Caco-2 (cell line): ENCODE data around the gene PRTN3. TPM values are rescaled to one million over a fixed set of nuclear protein-coding genes. Genes with fewer than 3 reads are reported as not detected.
"Not testable (repeated sequence)": the region's sequence is repeated elsewhere in the genome, so short reads cannot be mapped to it uniquely, and the experiment has no call there.

Source experiments
- BruUV-seq: library from RNA; stranded (reverse); fragments of 400-500 nt; replicated peaks from 2 replicates; lab custom pipeline; 2021; lab: Mats Ljungman, UMichigan
- CTCF ChIA-PET: fragments of 300-600 bp; sonication (Branson Sonifier 250); formaldehyde crosslinking; loops from one replicate; lab custom pipeline; 2022; ENCODE audit warnings: antibody characterized with exemption; lab: Charles Lee
- POLR2A ChIA-PET: fragments of 300-600 bp; sonication (Branson Sonifier 250); formaldehyde crosslinking; loops from one replicate; lab custom pipeline; 2022; ENCODE audit warnings: antibody characterized with exemption; lab: Charles Lee
- DNase-seq, 2 experiments: peaks; one replicate each; pipeline versions ENCODE4 v3.0.0 to v3.0.0-alpha.2; 2020 to 2022
- H3K27me3 ChIP-seq: replicated peaks from 2 replicates; pipeline ENCODE4 v1.6.0; 2011; ENCODE audit warnings: low read length; ENCODE audit not compliant: control insufficient read depth, insufficient read depth
- H3K36me3 ChIP-seq: 2 replicates; pipeline ENCODE4 v1.5.1; 2011; ENCODE audit warnings: low read length; ENCODE audit not compliant: control insufficient read depth, insufficient read depth
- H3K4me1 ChIP-seq: fragments of 250-450 bp; sonication (Bioruptor Pico); 2 replicates; pipeline ENCODE4 v1.5.1; 2020; ENCODE audit warnings: mild to moderate bottlenecking
- H3K4me3 ChIP-seq: 2 replicates; pipeline ENCODE4 v1.5.1; 2011; ENCODE audit warnings: low read depth, mild to moderate bottlenecking, control low read depth, low read length
- H3K9me3 ChIP-seq: fragments of 250-450 bp; sonication (Bioruptor Pico); 2 replicates; pipeline ENCODE4 v1.5.1; 2020; ENCODE audit warnings: mild to moderate bottlenecking, moderate library complexity
- H3K27ac Mint-ChIP-seq: one replicate; pipeline ENCODE4 v1.8.0; 2022; ENCODE audit warnings: mixed read lengths; ENCODE audit not compliant: unreplicated experiment
- H3K27me3 Mint-ChIP-seq: one replicate; pipeline ENCODE4 v1.8.0; 2022; ENCODE audit warnings: mixed read lengths; ENCODE audit not compliant: insufficient read depth, unreplicated experiment
- H3K36me3 Mint-ChIP-seq: one replicate; pipeline ENCODE4 v1.8.0; 2022; ENCODE audit warnings: mild to moderate bottlenecking, mixed read lengths; ENCODE audit not compliant: insufficient read depth, unreplicated experiment
- H3K4me1 Mint-ChIP-seq: one replicate; pipeline ENCODE4 v1.8.0; 2022; ENCODE audit warnings: low read depth, mixed read lengths; ENCODE audit not compliant: unreplicated experiment
- H3K4me3 Mint-ChIP-seq: one replicate; pipeline ENCODE4 v1.8.0; 2022; ENCODE audit warnings: mild to moderate bottlenecking, moderate library complexity, mixed read lengths; ENCODE audit not compliant: unreplicated experiment
- H3K9me3 Mint-ChIP-seq: one replicate; pipeline ENCODE4 v1.8.0; 2022; ENCODE audit warnings: mixed read lengths; ENCODE audit not compliant: unreplicated experiment
- CTCF ChIP-seq, 2 experiments: fragments of 200-600 bp in 1 of 2; IDR thresholded peaks; 1 replicate in 1 of 2; 2 replicates in 1 of 2; pipeline versions ENCODE4 v1.5.1 to v1.8.0; 2011 to 2022; ENCODE audit warnings: antibody characterized with exemption in 1 of 2, control low read depth in 1 of 2, inconsistent platforms in 1 of 2, low read depth in 1 of 2, low read length in 1 of 2, mild to moderate bottlenecking in 1 of 2, moderate library complexity in 1 of 2; ENCODE audit not compliant: insufficient read depth in 1 of 2, severe bottlenecking in 1 of 2, unreplicated experiment in 1 of 2
- intact Hi-C: fragments of 100-400 bp; cut with micrococcal nuclease; formaldehyde crosslinking; loops from one replicate; pipeline ENCODE4 v1.10.0; 2022; ENCODE audit not compliant: unreplicated experiment
- total RNA-seq: library from RNA; stranded (reverse); gene quantifications from 2 replicates; pipeline ENCODE4 v1.2.3, GENCODE V29; 2022

The PRTN3 gene
- total RNA-seq, 1 experiment from 2014 or later: 0.29 TPM

- ChIA-PET CTCF (no interaction called here), POLR2A (no interaction called here)
- no peaks in the 10 kb centered on the region for H3K27me3 ChIP-seq
- no peak for TF ChIP-seq CTCF (IDR thresholded peaks at IDR 0.05; ENCODE audit: insufficient read depth in 1 of 2, low read depth in 1 of 2, low read length in 1 of 2, severe bottlenecking in 1 of 2, unreplicated experiment in 1 of 2)
- DNase-seq: no peak
- no peaks in the 10 kb centered on the region for H3K36me3 ChIP-seq
- intact Hi-C loops: no loop called here
- BruUV-seq: no TSS peak
- peaks cover 7% of the 10 kb centered on the region for H3K27me3 Mint-ChIP-seq
- H3K9me3 Mint-ChIP-seq: peaks cover 8% of the 10 kb centered on the region
- H3K4me1 Mint-ChIP-seq: no peaks in the 10 kb centered on the region
- H3K4me3 Mint-ChIP-seq: no peak overlapping the region
- no peak overlapping the region for H3K27ac Mint-ChIP-seq
- H3K9me3 ChIP-seq: no peaks in the 10 kb centered on the region
- H3K4me3 ChIP-seq: no peak overlapping the region
- H3K4me1 ChIP-seq: no peaks in the 10 kb centered on the region
- peaks cover 13% of the 10 kb centered on the region for H3K36me3 Mint-ChIP-seq
Measured at GRCh38 chr19:845707-846521, 5.1 kb downstream of the PRTN3 start.

- Mint-ChIP-seq H3K9me3 (no peaks in the 10 kb centered on the region), H3K27me3 (peaks cover 4% of the 10 kb centered on the region)
- POLR2A ChIA-PET: no interaction called here
Measured at GRCh38 chr19:848386-848921, 7.7 kb downstream of the PRTN3 start.

GRCh38 chr19:849195-849594, 8.4 kb downstream of the PRTN3 start:
- DNase-seq, intact Hi-C loops, H3K9me3 ChIP-seq, BruUV-seq, H3K36me3 ChIP-seq, H3K27me3 ChIP-seq, POLR2A ChIA-PET, H3K4me1 ChIP-seq, H3K36me3 Mint-ChIP-seq, H3K27me3 Mint-ChIP-seq, H3K27ac Mint-ChIP-seq, H3K4me3 ChIP-seq, H3K4me3 Mint-ChIP-seq, H3K4me1 Mint-ChIP-seq, H3K9me3 Mint-ChIP-seq: not testable (repeated sequence)
- CTCF ChIA-PET: interaction anchor here (1.1 kb wide), 1 partner anchor 11 kb away, joined by 3 read pairs; no protein-coding TSS in a partner anchor

More at GRCh38 chr19:848386-848921, 7.7 kb downstream of the PRTN3 start:
- Mint-ChIP-seq H3K4me1 (no peaks in the 10 kb centered on the region), H3K4me3 (no peak overlapping the region), H3K27ac (no peak overlapping the region), H3K36me3 (peaks cover 1% of the 10 kb centered on the region)
- TF ChIP-seq CTCF (IDR thresholded peaks at IDR 0.05; ENCODE audit: insufficient read depth in 1 of 2, low read depth in 1 of 2, low read length in 1 of 2, severe bottlenecking in 1 of 2, unreplicated experiment in 1 of 2): no peak
- Histone ChIP-seq H3K36me3 (no peaks in the 10 kb centered on the region), H3K4me1 (no peaks in the 10 kb centered on the region), H3K9me3 (no peaks in the 10 kb centered on the region), H3K4me3 (no peak overlapping the region), H3K27me3 (no peaks in the 10 kb centered on the region)
- BruUV-seq: no TSS peak
- intact Hi-C loops: no loop called here
- CTCF ChIA-PET: interaction anchor here (0.6 kb wide), 1 partner anchor 9 kb away, joined by 3 read pairs; no protein-coding TSS in a partner anchor
- no peak for DNase-seq
